Vagina (tissue), 2 donors: ENCODE results near the gene PTPRE. TPM values are rescaled to one million over a fixed set of nuclear protein-coding genes. Genes with fewer than 3 reads are reported as not detected.

Experiments used
- DNase-seq, 2 donors: peaks; one replicate each; pipeline ENCODE4 v3.0.0-alpha.2; 2017; ENCODE audit errors: extremely low spot score in 2 of 2
- H3K27ac ChIP-seq: fragments of 200-600 bp; sonication (generic); one replicate; pipeline ENCODE4 v1.5.1; 2019
- H3K27me3 ChIP-seq: fragments of 200-600 bp; sonication (generic); one replicate; pipeline ENCODE4 v1.5.1; 2019
- H3K36me3 ChIP-seq, 2 donors: fragments of 200-600 bp; sonication (generic); one replicate each; pipeline ENCODE4 v1.5.1; 2017 to 2019
- H3K4me1 ChIP-seq: fragments of 200-600 bp; sonication (generic); one replicate; pipeline ENCODE4 v1.5.1; 2019
- H3K4me3 ChIP-seq, 2 donors: fragments of 200-600 bp; sonication (generic); 1 replicate in 1 of 2; 2 replicates in 1 of 2; pipeline ENCODE4 v1.5.1; 2016 to 2019
- H3K9me3 ChIP-seq: fragments of 200-600 bp; sonication (generic); one replicate; pipeline ENCODE4 v1.5.1; 2019
- CTCF ChIP-seq, 3 experiments: fragments of 450-650 bp in 2 of 3; fragments of 200-600 bp in 1 of 3; sonication (generic) in 1 of 3; IDR thresholded peaks; one replicate each; pipeline ENCODE4 v1.5.1; 2017 to 2019; ENCODE audit warnings: antibody characterized with exemption in 3 of 3, mild to moderate bottlenecking in 2 of 3, moderate library complexity in 2 of 3
- POLR2A ChIP-seq, 2 donors: fragments of 450-650 bp; IDR thresholded peaks; one replicate each; pipeline ENCODE4 v1.6.1; 2017; ENCODE audit warnings: antibody characterized with exemption in 2 of 2, mild to moderate bottlenecking in 2 of 2, moderate library complexity in 2 of 2
- POLR2AphosphoS5 ChIP-seq, 2 donors: sonication (generic); formaldehyde crosslinking; IDR thresholded peaks; one replicate each; pipeline ENCODE4 v1.9.0; 2017; ENCODE audit warnings: antibody characterized with exemption in 2 of 2, mild to moderate bottlenecking in 2 of 2, low read depth in 1 of 2; ENCODE audit not compliant: insufficient read depth in 1 of 2
- intact Hi-C: fragments of 100-400 bp; cut with DNase I; formaldehyde crosslinking; loops from one replicate; pipeline ENCODE4 v1.15.1; 2023
- total RNA-seq: library from RNA; depleted of rRNA; stranded (reverse); fragments of >200 nt; gene quantifications from one replicate; pipeline ENCODE4 v1.2.3, GENCODE V29; 2016

PTPRE gene
- total RNA-seq, 1 donor from 2014 or later = 77.6 TPM

GRCh38 chr10:127877699-127878098 lies 29.2 kb upstream of the PTPRE start:
- TF ChIP-seq POLR2AphosphoS5 (IDR thresholded peaks at IDR 0.05; ENCODE audit: insufficient read depth in 1 of 2, low read depth in 1 of 2) (no peak), CTCF (IDR thresholded peaks at IDR 0.05) (no peak), POLR2A (IDR thresholded peaks at IDR 0.05) (no peak)
- Histone ChIP-seq H3K4me1 (no peaks in the 10 kb centered on the region), H3K36me3 (no peaks in the 10 kb centered on the region), H3K27me3 (no peaks in the 10 kb centered on the region), H3K9me3 (no peaks in the 10 kb centered on the region), H3K4me3 (no peak overlapping the region), H3K27ac (no peak overlapping the region)
- intact Hi-C loops = no loop called here
- DNase-seq = no peak

DNA sequence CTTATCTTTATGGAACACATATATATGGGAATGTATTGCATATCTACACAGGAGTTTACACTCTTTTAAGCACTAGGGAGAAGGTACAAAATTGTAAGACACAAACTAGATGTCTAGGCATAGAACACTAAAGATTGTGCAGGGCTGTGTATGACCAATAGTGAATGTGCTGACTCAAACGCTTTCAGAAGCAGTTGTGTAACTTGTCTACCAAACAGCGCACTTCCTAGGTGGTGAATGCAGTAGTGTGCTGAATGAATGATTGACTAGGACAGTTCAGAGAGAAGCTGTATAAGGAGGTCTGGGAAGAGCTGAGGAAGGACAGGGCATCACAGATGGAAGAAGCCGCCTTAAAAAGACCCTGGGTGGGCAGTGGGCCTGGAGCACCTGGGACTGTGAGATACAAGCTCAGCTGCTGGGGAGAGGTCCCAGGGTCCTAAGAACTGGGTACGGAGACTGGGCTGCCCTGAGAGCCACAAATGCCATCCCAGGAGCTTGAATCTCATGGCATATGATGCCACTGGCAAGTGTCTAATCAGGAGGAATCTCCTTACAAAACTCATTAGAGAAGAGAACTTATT lies 28.3 kb upstream of the PTPRE start:
- no peaks in the 10 kb centered on the region for H3K27me3 ChIP-seq
- no peak for DNase-seq
- H3K9me3 ChIP-seq = no peaks in the 10 kb centered on the region
- H3K27ac ChIP-seq = no peak overlapping the region
- no peak overlapping the region for H3K4me3 ChIP-seq
- no peak for TF ChIP-seq POLR2A (IDR thresholded peaks at IDR 0.05)
- no peak for TF ChIP-seq CTCF (IDR thresholded peaks at IDR 0.05)
- TF ChIP-seq POLR2AphosphoS5 (IDR thresholded peaks at IDR 0.05; ENCODE audit: insufficient read depth in 1 of 2, low read depth in 1 of 2) = no peak
- no peaks in the 10 kb centered on the region for H3K36me3 ChIP-seq
- H3K4me1 ChIP-seq = no peaks in the 10 kb centered on the region
- intact Hi-C loops = no loop called here

GRCh38 chr10:127880557-127880956 lies 26.3 kb upstream of the PTPRE start:
- no peak overlapping the region for H3K27ac ChIP-seq
- DNase-seq = no peak
- intact Hi-C loops = no loop called here

DNA sequence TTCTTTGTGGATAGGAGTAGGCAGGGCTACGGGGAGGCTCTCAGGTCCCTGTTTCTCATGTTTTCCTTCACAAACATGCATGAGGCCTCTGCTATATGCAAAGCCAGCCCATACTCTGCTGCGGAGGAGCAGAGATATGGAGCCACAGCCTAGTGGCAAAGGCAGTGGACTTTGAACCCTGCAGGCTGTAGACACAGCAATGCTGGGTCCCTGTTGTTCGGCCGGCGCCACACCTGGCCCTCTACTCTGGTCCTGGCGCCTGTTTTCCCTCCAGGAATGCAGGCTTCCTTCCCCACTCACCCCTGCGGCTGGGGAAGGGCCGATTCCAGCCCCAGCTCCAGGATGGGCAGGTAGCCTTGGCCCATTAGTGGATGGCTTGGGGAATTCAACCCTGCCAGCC lies 25.6 kb upstream of the PTPRE start:
- Histone ChIP-seq H3K27me3 (no peaks in the 10 kb centered on the region), H3K9me3 (no peaks in the 10 kb centered on the region), H3K4me3 (no peak overlapping the region), H3K27ac (no peak overlapping the region), H3K36me3 (no peaks in the 10 kb centered on the region), H3K4me1 (no peaks in the 10 kb centered on the region)
- DNase-seq = no peak
- TF ChIP-seq CTCF (IDR thresholded peaks at IDR 0.05) (no peak), POLR2AphosphoS5 (IDR thresholded peaks at IDR 0.05; ENCODE audit: insufficient read depth in 1 of 2, low read depth in 1 of 2) (no peak), POLR2A (IDR thresholded peaks at IDR 0.05) (no peak)
- intact Hi-C loops = no loop called here

More at GRCh38 chr10:127880557-127880956, 26.3 kb upstream of the PTPRE start:
- Histone ChIP-seq H3K9me3 (no peaks in the 10 kb centered on the region), H3K27me3 (no peaks in the 10 kb centered on the region), H3K4me1 (no peaks in the 10 kb centered on the region), H3K36me3 (no peaks in the 10 kb centered on the region), H3K4me3 (no peak overlapping the region)
- TF ChIP-seq POLR2A (IDR thresholded peaks at IDR 0.05) (no peak), POLR2AphosphoS5 (IDR thresholded peaks at IDR 0.05; ENCODE audit: insufficient read depth in 1 of 2, low read depth in 1 of 2) (no peak), CTCF (IDR thresholded peaks at IDR 0.05) (no peak)

DNA sequence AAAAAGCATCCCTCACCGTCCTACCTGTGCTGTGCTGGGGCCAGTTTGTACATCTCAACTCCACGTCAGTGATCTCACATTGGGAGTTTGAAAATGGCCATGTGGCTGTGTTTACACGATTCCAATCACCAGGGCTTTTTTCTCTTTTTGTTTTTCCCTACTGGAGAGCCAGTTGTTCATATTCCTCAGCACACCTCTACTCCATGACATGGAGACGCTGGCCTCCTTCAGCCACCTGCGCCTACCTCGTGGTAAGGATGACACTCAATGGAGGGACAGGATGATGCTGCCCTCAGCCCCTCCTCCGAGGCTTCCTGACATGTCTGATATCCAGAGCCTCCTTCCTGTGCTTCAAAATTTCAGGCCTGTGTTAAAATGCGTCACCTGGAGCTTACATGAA lies 24.5 kb upstream of the PTPRE start:
- Histone ChIP-seq H3K9me3 (no peaks in the 10 kb centered on the region), H3K27me3 (no peaks in the 10 kb centered on the region), H3K27ac (no peak overlapping the region), H3K36me3 (no peaks in the 10 kb centered on the region), H3K4me1 (no peaks in the 10 kb centered on the region), H3K4me3 (no peak overlapping the region)
- intact Hi-C loops = no loop called here
- TF ChIP-seq CTCF (IDR thresholded peaks at IDR 0.05) = no peak
- TF ChIP-seq POLR2A (IDR thresholded peaks at IDR 0.05) = no peak
- TF ChIP-seq POLR2AphosphoS5 (IDR thresholded peaks at IDR 0.05; ENCODE audit: insufficient read depth in 1 of 2, low read depth in 1 of 2) = no peak
- no peak for DNase-seq
